Measurements from ENCODE around the gene MYEF2.
A peak's percentile ranks its signal among the peaks of the same experiment; 100 is the strongest.

The MYEF2 gene

DNA sequence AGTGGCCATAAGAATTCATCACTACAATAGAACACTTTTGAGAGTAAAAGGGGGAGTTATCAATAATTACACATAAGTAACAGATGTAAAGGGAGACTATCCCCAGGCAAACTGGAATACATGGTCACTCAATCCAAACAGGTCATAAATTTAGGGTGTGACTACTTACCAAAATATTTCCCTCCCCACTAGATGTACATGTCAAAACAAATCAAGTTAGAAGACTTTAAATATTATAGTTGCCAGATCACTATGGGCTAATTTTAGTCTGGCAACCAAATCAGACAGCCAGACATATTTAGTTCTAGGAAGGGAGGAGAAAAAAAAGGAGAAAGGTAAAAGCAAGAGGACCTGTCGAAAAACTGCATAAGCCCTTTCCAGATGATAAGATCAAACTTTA lies 34.2 kb downstream of the MYEF2 start:
- no peak for DNase-seq

DNA sequence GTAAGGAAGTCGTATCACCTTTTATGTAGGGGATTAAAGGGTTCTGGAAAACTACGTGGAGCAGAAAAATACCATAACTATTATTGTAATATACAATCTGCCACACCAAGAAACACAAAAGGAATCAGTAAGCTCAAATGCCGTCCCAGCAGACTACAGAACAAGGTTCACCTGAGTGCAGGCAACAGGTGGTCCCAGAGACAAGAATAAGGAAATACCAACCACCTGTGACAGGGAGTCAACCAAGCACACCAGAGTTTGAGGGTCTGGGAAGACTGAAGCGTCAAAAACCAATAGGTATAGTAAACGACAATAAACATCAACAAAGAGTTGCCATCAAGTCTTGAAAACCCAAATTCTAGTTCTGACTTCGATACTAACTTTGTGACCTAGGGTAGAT lies 45.2 kb downstream of the MYEF2 start:
- no peak for DNase-seq

DNA sequence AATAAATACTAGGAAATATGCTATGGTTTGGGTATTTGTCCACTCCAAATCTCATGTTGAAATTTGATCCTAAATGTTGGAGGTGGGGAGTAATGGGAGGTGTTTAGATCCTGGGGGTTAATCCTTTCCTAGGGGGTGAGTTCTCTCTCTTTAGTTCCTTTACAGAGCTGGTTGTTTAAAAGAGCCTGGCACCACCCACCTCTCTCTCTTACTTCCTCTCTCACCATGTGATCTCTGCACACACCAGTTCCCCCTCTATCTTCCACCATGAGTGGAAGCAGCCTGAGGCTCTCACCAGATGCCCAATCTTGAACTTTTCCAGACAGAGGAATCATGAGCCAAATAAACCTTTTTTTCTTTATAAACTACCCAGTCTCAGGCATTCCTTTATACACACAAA lies 46.8 kb downstream of the MYEF2 start:
- DNase-seq: no peak

DNA sequence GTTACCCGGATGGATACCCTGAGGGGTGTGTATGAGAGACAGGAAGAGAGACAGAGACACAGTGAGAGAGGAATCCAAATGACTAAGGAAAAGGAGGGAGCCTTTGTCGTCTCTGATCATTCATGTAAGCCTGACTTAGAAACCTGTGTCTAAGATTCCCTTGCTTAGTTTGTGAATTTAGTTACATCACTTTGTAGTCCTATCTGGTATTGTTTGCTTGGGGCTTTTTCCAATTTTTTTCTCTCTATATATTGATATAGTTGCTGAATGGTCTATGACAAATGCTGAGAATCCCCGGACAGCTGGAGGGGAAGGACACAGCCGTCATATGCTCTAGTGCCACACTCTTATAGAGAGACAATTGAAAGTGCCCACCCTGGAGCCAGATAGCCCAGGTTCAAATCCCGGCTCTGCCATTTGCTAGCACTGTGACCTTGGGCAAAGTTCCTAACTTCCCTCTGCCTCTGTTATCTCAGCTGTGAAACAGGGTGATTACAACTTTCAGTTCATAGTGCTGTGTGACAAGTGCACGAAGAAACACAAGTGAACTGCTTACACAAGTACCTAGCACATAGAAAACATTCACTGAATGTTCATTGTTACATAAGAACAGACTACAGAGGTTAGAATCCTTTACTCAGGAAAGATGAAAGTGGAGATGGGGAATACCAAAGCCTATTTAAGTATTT lies 51.3 kb downstream of the MYEF2 start:
- DNase-seq: no peak

DNA sequence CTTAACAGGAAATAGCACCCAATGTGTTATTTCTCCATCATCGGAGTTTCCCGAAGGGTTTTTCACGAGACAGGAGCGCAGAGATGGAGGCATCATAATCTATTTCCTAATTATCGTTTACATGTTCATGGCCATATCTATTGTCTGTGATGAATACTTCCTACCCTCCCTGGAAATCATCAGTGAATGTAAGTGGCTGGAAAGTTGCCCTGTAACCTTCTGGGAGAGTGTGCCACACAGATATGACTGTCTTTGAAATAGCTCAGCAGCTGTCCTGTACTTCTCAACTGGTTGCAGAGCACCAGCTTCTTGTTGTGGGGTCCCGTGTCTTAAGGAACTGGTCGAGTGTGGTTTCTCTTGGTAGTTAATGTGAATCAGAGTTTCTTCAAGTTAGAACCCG lies 56.2 kb downstream of the MYEF2 start:
- DNase-seq: no peak

DNA sequence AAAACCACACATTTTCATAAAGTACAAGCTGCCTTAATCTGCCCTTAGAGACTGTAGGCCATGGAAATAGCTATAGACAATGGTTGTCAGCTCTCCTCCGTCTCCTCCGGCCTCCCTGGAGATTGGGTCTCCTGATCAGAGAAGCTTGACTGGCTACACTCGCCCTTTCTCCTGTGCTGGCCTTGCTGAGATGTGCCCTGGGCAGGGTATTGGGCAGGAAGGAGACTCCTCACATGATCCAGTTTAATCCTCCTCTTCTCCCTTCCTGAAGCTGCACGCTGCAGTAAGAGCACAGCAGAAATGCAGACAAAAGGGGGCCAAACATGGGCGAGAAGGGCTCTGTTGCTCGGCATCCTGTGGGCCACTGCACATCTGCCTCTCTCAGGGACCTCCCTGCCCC lies 57.4 kb downstream of the MYEF2 start, which contains the start of gene SLC24A5:
TSS of gene SLC24A5 (plus strand) at position 246 of the 400 bp plus-strand sequence. CDS start at position 301, 55 bp downstream.
- DNase-seq: no peak

DNA sequence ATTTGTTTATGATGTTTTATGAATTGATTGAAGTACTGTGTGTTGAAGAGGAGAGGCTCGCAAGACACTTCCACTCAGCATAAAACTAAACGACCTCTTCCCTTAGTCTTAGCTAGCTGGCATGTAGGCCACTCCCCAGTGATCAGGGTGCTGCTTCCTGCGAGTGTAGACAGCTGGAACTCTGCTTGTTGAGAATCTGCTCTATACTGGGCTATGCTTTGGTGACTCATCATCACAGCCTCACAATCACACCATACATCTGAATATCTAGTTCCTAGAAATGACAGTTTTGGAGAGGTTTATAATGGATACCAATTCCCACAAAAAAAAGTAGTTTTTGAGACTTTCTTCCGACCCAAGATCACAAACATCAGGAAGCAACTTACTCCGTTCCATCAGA lies 58.8 kb downstream of the MYEF2 start:
- no peak for DNase-seq

DNA sequence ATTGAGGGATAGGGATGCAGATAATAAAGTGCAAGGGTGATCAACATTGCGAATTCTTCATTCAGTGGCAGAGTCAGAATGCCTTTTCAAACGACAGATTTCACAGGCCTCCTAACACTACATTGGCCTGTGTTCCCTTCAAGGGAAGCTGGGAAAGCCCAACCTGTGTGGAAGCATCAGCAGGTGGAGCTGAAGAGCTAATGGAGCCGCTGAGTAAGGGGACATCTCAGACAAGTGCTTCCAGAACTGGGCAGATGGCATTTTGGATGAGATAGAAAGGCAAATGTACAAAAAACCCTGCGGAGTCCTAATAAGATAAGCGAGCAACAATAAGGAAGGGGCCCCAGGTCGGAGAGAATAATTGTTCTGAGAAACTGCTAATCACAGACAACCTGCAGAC lies 65.9 kb downstream of the MYEF2 start:
- peak; percentile 54 for DNase-seq

DNA sequence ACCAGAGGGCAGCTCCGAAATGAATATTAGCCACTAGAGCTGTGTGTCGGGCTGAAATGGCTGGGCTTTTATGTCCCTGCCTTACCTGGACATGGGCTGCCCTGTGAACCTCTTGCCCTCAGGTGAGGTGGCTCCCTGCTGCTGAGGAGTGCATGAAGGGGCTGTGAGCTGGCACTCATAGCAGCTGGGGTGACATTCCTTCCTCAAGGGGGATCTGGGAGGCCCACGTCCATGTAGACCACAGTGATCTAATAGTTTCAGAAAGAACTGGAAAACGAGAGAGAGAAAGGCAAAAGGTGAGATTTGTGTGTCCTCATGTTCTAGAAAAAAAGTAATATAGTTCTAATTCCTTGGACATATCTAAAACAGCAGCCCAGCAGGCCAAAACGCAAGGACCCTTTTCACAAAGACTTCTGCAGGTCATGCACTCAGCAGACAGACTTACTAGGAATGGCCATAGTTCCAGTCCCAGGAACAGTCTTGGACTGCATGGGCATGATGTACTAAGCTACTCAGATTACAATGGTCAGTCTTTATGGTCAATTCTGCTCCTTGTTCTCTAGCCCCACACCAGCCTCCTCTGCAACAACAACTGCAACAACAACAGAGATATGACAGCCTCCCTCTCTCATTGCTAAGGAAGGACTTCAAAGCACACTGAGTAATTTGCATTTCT lies 68.1 kb downstream of the MYEF2 start:
- DNase-seq: no peak

DNA sequence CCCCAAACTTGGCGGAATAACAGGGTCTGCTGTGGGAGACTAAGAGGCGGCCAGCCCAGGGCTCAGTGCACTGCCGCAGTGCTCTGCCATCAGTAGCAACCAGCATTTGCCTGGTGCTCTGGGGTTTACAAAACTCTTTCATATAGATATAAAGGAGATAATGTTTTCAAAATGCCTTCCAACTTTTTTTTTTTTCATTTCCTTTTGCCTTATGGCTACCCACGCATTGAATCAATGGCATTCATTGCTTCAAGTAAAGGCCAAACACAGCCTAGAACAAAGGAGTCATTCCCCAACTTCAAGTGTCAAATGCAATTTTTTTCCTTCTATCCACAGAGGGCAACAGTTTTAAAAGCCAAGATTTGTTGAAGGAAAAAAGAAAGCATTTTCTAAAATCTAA lies 68.9 kb downstream of the MYEF2 start:
- no peak for DNase-seq

DNA sequence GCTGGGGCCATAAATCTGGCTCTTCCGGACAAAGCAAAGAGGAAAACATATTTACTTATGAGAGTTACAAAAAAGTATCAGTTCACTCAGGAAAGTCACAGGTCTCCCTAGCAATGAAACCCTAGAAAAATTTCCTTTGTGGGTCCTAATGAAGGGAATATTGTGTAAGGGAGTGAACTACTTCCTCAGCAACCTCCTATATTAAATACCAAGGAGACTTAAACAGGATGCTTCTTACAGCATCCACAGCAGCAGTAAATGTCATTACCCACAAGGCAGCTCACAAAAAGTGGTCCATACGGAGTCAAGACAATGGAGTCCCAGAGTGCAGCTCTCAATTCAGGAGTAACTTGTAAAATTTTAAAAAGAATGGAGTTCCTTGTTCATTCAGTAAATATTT lies 72.2 kb downstream of the MYEF2 start:
- DNase-seq: no peak

DNA sequence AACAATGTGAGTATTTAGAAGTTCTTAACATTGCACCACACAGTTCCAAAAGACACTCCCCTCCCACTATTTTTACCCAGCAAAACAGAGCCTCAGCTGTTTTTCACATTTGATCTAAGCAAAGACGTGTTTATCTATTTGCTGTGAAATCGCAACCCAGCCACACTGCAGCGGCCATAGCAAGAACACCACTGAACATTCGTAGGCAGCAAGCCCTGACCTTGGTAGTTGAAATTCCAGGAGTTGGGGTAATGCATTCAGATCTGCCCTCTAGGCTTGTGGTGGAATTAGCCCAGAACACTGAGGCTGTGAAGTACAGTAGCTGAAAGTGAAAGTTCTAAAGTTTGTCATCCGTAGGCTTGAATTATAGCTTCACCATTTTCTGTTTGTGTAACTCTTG lies 74.4 kb downstream of the MYEF2 start:
- DNase-seq: no peak

DNA sequence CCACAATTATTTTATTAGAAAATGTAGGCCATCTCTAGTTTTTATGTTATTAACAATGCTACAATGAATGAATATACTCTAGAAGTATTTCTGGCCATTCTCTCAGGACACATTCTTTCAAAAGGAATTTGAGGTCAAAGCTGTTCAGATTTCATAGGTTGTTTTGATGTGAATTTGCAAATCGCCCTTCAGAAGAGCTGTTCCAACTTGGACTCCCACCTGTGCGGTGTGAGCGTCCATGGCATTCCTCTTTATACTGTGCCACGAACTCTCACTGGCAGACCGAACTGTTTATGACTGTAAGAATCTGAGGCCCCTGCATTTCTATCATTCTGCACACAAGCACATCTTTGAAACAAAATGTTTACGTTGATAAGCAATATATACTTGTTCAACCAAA lies 75.9 kb downstream of the MYEF2 start:
- DNase-seq: no peak

DNA sequence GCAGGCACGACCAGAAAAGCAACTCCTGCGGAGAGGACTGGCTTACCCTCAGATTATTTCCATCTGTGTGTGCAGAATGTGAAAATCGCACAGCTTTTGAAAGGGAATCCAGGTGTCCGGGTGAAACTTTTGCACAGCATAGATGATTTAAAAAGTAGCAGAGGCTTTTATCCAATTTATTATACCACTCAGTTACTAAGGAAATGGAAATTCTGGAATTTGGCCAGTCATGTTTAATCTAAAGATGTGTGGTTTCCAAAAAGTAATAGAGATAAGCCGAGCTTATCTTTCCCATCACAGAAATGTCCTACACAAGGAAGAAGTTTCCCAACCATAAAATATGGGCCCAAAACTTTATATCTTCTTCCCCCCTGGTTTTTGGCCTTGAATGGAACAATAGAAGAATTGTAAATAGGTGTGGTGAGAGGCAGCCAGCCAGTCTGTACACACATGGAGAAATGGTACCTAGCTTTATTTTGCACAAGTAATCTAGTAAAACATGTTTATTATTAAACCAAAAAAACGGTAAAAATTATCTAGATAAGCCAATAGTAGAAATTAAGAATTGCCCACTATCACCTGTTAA lies 76.6 kb downstream of the MYEF2 start:
- DNase-seq: no peak

DNA sequence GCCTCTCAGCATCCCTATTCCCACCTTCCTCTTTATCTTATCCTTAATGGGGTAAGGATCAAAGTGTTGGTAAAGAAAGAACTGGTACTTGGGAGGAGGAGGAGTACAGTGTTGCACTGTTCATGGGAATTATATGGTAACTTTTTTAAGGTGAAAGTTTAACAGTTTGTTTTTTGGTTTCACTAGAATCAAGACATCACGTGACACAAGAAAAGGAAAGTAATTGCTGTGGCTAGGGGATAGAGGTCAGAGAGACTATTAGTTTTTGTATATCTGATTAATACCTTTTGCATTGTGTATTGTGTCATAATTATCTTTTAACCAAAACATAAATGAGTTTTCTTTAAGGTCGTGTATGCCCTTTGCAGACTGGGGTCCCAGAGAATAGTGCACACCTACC lies 80.8 kb downstream of the MYEF2 start:
- no peak for DNase-seq

DNA sequence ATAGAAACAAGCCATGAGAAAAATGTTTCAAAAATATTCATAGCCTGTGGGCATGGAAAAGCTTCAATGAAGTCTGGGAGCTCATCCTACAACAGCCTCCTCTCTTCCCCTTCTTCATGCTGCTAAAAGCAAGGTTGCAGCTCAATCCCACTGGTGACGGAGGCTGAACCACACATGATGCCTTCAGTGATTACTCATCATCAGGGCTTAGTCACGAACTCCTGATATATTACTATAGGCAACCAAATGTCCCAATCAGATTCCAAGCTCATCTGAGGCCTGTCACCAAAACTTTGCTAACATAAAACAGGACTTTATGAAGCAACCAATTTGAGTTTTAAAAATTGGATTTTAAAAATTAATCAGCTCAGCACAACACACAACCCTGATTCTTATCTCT lies 81.3 kb downstream of the MYEF2 start:
- no peak for DNase-seq

DNA sequence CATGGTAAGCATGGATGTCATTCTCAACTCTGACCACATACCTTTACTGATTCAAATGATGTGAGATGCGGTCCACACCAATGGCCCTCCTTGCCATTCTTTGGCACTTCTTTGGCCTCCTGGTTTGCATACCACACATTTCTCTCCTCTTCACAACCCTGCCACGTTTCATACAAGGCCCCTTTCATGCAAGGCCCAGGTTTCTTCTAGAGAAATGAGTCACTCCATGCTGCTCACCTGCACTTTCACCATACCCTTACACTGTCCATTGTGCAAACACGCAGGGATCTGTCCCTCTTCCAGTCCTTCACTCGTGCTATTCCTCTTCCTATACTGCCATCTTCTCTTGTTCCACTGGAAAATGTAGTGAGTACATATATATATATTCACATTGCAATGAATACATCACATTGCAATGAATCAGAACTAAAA lies 81.7 kb downstream of the MYEF2 start:
- no peak for DNase-seq

DNA sequence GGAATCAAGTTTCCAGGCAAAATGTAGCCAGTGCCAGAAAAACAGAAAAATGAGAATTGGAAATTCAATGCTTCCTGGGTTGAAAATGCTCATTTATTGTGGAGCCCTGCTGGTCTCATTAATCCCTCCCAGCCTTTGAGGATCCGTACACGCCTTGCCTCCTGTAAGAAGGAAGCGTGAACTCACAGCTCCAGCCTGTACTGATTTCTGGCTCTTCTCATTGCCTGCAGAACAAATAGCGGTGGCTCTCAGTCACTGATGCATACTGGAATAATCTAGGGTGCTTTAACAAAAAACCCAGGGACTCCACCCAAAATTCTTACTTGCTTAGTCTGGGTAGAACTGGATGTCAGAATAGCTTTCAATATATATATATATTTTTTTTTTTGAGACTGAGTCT lies 86.6 kb downstream of the MYEF2 start:
- DNase-seq: no peak

DNA sequence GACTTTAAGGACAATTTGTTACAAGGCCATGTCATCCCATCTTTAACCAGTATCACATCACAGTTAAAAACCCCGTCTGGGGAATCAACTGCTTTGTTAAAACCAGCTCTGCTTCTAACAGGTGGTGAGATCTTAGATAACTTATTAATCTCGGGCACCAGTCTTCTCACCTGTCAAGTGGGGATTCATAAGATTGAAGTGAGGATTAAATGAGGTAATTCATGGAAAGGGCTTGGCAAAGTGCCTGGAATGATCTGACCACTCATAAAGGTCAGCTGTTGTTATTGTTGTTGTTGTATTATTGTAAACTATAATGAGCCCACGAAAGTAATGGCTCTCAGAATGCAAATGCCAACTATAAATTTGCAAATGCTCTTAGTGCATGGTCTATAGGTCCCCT lies 87.4 kb downstream of the MYEF2 start:
- DNase-seq: no peak

DNA sequence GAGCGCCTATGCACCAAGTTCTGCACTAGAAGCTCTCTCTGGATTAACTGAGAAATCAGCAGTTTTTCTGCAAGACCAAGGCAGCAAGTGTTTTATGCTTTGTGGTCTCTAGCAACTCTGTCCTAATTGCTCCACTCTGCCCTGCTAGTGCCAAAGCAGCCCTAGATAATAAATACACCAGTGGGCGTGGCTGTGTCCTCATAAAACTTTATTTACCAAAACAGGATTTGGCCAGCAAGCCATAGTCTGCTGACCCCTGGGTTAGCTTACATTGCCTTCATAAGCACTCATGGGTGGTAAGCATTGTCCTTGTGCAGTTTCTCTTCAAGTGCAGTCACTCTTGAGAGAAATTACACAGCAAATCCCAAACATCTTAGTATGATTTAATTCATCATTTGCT lies 88.0 kb downstream of the MYEF2 start:
- no peak for DNase-seq

DNA sequence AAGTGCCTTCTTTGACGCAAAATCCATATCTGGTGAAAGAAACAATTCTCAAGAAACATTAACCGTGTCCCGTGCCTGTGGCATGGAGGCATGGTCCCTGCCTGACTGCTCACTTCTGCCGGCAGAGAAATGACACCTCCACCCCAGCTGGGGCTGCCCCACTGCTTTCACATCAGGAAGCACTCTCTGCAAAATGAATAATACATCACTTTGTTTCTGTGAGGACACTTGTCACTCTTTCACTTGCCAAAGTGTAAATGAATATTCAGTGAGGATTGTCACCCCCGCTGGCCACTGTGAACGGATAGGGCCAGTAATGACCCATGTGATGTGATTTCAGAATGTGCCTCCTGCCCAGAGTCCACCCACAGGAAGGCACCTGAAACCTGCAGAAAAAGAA lies 88.4 kb downstream of the MYEF2 start:
- no peak for DNase-seq

DNA sequence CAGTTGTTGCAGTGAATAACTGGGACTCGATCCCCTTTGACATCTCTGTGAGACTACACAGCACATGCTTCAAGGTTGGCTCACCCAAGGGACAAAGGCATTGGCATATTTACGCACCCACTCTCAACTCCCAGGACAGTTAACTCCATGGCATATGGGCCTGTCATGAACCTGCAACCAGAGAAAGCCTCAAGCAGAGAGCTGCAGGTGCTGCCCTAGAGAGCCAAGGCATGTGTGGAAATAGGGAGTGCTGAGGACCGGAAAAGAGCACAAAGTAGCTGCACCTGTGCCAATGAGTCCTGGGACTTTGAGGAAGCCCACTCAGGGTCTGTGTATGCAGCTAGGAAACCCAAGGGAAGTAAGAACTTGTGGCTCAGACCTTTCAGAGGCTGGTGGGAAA lies 90.3 kb downstream of the MYEF2 start:
- no peak for DNase-seq

DNA sequence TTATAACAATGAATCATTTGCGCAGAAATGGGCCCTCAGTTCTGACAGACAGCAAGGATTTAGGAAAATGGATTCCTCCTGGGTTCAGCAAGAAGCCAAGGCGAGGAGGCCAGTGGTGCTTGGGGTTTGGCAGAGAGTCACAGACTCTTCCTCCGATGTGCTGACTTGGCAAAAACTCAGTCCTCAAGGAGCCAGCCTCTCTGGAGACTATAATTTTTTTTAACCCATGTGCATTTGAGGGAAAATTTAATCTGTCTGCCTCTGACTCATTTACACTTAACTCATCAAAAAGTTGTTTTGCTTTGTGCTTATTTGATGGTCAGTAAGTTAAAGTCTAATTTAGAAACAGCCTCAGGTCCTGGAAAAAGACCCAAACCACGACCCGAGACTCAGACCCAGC lies 91.5 kb downstream of the MYEF2 start:
- DNase-seq: no peak

DNA sequence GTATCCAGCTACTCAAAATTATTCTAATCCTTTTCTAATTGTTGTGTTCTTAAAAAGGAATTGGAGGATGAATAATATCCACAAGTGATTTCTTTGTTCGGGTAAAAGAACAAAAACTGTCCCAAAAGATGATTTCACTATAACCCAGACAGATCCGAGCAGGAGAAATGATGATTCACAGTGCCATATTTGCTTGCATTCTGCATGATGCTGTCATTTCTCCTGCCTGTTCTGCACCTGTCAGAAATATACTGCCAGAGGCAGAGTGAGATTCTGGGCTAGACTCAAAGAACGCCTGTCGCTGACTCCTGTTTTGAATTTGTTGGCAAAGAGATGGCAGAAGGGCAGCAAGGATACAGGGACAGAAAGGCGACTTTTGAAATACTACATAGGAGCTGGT lies 92.0 kb downstream of the MYEF2 start:
- no peak for DNase-seq

DNA sequence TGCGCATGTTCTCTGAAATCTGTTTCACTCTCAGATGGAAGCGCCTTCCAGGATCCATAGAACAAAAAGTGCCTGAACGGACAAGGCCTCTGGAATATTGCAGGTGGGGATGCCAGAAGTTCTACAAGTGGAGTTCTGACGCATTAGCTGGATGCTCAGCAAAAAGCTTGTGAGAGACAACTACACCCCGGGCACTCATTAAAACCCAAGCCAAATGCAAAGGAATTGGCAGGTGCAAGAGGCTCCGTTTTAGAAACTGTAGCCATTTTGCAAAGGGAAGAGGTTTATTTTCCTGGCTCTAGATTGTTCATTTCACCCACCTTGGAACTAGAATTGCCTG lies 92.5 kb downstream of the MYEF2 start:
- no peak for DNase-seq

Measured in NCI-H2171 (cell line).